Measurements from ENCODE around the gene ULK4.
"Not testable (repeated sequence)": the region's sequence is repeated elsewhere in the genome, so short reads cannot be mapped to it uniquely, and the experiment has no call there.

Gene ULK4

GRCh38 chr3:41490360-41490759 is 471.5 kb downstream of the ULK4 start:
- no peak for DNase-seq (ENCODE audit: low spot score)

DNA sequence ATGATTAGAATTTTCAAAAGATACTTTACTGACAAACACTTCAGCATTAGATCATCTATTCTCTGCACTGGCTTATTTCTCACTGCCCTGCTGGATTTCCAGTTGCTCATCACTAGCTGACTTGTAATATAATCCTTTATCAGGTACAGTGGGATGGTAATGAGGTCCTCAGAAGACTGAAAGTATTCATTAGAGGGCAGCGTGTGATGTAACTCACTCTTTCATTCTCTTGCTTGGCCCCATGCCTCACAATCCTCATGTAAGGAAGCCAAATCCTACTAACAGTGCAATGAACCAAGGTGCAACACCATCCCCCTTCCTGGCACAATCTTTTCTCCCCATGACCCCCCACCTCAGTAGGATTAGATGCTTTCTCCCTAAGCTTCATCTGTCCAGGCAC is 472.7 kb downstream of the ULK4 start:
- DNase-seq (ENCODE audit: low spot score), result no peak

GRCh38 chr3:41488501-41488900 is 473.4 kb downstream of the ULK4 start:
- no peak for DNase-seq (ENCODE audit: low spot score)

DNA sequence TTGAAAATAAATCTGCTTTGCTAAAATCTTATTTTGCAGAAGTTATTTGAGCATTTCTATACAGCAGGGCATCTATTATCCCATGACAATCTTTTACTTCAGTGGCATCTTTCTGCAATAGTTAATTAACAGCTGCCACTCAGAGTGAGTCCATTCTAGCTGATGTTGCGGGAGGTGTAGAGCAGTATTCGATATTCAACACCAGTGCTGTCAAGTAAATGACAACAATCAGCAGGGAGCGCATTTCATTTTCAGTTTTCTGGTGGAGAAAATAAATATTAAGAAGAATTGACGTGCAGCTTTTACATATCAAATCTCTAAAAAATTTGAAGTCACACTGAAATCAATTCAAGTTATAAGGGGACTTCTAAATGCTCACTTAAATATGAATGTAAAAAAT is 476.4 kb downstream of the ULK4 start:
- no peak for DNase-seq (ENCODE audit: low spot score)

- no peak for DNase-seq (ENCODE audit: low spot score)
Observed at GRCh38 chr3:41482134-41482533, 479.8 kb downstream of the ULK4 start.

DNA sequence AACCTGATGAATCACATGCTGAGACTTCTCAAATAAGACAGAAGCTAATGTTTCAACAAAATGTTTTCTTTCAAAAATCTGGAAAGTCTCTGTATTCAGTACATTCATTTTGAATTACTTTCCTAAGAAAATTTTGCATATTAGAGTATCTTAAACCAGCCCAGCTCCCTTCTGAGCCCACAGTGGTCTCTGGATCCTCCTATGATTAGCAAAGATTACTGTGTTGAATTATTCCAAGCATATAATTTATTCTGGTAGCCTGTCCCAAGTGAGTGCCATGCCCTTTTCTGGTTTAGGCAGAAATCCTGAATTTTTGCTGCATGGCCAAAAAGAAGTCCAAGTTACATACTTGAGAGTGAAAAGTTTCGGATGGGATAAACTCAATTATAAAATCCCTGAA is 483.6 kb downstream of the ULK4 start:
- DNase-seq (ENCODE audit: low spot score), result no peak

- peak; percentile 20 for DNase-seq (ENCODE audit: low spot score)
Observed at GRCh38 chr3:41477399-41478014, 484.4 kb downstream of the ULK4 start.

DNA sequence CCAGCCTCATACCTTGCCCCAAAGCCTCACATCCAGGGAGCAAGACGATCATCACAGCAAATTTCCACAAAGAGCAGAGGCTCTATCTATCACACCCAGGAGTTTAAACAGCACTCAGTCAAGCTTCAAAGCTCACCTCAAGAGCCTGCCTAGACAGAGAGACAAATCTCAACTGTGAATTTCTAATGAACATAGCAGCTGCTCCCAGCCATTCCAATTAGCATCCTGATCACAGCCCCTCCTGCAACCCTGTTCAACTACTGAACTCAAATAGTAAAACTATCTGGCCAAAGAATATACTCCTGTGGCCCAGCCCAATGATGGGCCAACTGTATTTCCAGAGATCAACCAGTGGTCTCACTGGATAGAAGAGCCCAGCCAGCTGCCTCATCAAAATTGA is 492.8 kb downstream of the ULK4 start:
- DNase-seq (ENCODE audit: low spot score), result no peak

- no peak for DNase-seq (ENCODE audit: low spot score)
Observed at GRCh38 chr3:41467481-41467880, 494.4 kb downstream of the ULK4 start.

GRCh38 chr3:41464858-41465257 is 497.0 kb downstream of the ULK4 start:
- DNase-seq (ENCODE audit: low spot score), result no peak

GRCh38 chr3:41464401-41464800 is 497.5 kb downstream of the ULK4 start:
- DNase-seq (ENCODE audit: low spot score), result no peak

GRCh38 chr3:41462103-41462691 is 499.7 kb downstream of the ULK4 start:
- DNase-seq (ENCODE audit: low spot score), result no peak

DNA sequence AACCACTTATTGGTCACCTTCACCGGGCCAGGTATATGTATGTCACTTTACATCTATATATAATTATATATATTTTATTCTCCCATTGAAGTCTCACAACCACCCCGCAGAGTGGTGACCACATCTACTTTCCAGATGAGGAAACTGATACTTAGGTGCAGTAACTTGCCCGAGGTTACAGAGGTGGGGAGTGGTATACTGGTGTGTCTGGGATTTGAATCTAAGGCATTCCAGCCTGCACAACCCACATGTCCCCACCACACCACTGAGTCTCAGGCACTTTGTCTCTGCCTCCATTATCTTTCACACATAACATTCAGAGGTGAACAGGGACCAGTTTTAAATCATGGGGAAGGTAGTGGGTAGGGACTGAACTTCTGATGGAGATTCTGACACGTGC is 501.2 kb downstream of the ULK4 start:
- no peak for DNase-seq (ENCODE audit: low spot score)

- no peak for DNase-seq (ENCODE audit: low spot score)
Observed at GRCh38 chr3:41457176-41457575, 504.7 kb downstream of the ULK4 start.

DNA sequence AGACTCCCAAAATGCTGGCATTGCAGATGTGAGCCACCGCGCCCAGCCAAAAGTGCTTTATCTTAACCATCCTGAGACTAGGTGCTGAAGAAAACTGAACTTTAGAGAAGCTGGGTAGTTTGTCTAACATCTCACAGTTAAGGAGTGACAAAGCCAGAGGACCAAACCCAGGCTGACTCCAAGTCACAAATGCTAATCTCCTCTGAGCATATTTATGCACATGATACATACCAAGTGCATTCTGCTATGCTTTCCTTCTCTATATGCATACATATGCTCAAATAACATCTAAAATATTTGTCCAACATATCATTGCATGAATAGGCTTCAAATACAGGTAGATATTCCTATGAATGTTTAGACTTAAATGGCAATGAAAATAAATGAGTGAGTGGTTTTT is 505.7 kb downstream of the ULK4 start:
- no peak for DNase-seq (ENCODE audit: low spot score)

GRCh38 chr3:41453618-41454017 is 508.3 kb downstream of the ULK4 start:
- not testable (repeated sequence) for DNase-seq (ENCODE audit: low spot score)

DNA sequence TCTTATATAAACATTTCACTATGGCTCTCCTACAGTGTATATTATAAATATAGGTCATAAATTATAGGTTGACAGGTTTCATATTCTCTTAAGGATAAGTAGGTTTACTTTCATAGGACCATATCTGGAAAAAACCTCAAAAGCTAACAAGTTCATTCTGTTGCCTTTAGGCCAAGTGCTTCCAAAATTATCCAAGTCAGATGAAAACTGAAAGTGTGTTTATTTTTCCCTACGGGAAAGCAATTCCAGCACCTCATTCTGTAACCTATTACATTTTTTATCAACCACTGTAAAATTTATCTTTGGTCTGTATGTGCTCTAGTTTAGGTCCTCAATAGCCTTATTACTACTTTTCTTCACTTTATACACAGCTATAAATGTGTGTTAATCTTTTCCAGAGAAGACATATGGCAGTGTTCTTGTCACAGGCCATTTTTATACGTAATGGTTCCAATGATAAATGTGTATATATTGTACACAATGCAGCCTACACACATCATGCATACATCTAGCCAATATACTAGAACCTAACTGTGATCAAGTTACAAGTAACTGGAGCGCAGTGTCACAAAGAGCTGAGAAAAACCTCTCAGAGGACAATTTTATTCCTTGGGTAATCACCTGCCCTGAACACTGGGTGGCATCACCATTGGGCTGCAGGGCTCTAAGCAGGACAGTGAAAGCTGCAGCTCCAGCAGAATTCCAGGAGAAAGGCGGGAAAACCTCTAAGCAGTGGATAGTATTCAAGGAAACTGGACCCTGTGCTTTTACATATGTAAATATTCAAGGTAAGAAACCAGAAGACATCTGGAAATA is 511.3 kb downstream of the ULK4 start:
- DNase-seq (ENCODE audit: low spot score), result peak; percentile 15

GRCh38 chr3:41448396-41448795 is 513.5 kb downstream of the ULK4 start:
- DNase-seq (ENCODE audit: low spot score), result no peak

GRCh38 chr3:41447701-41448100 is 514.2 kb downstream of the ULK4 start:
- no peak for DNase-seq (ENCODE audit: low spot score)

GRCh38 chr3:41446316-41446715 is 515.6 kb downstream of the ULK4 start:
- DNase-seq (ENCODE audit: low spot score), result not testable (repeated sequence)

- no peak for DNase-seq (ENCODE audit: low spot score)
Observed at GRCh38 chr3:41441568-41441967, 520.3 kb downstream of the ULK4 start.

- no peak for DNase-seq (ENCODE audit: low spot score)
Observed at GRCh38 chr3:41441139-41441538, 520.8 kb downstream of the ULK4 start.

DNA sequence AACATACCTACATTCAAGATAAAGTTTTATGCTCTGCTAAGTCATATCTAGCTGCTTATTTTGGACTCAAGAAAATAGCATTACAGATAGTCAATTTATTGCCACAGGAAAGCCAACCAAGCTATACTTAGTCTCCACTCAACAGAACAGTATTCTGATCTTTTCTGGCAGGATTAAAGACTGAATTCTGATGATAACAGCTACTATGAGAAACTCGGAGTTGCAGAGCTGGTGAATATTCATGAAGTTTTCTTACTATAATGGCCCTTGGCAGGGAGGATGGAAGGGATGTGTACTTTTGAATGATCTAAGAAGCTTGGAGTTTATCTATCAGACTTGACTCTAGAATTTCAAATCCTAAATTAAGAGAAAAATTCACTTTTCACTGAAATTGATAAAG is 524.9 kb downstream of the ULK4 start:
- DNase-seq (ENCODE audit: low spot score), result no peak
